WTC11 (cell line): Measurements from ENCODE around the gene MGAT4A. TPM values are rescaled to one million over a fixed set of nuclear protein-coding genes. Genes with fewer than 3 reads are reported as not detected.

Source experiments
- ATAC-seq: fragments of 200-7000 bp; cut with Tn5 transposase; 2 replicates; pipeline ENCODE4 v1.10.0; 2021; ENCODE audit warnings: mild to moderate bottlenecking, moderate library complexity
- CTCF ChIA-PET: fragments of 300-600 bp; sonication (Branson Sonifier 250); formaldehyde crosslinking; loops from one replicate; lab custom pipeline; 2021; ENCODE audit warnings: antibody characterized with exemption; lab: Charles Lee
- POLR2A ChIA-PET: fragments of 350-600 bp; sonication (Branson Sonifier 250); formaldehyde crosslinking; loops from one replicate; lab custom pipeline; 2021; ENCODE audit warnings: antibody characterized with exemption; lab: Charles Lee
- DNase-seq: peaks from one replicate; pipeline ENCODE4 v3.0.0; 2021; ENCODE audit warnings: low spot score
- H3K27ac Mint-ChIP-seq: 2 replicates; pipeline ENCODE4 v1.8.0; 2021; ENCODE audit warnings: mixed read lengths
- H3K27me3 Mint-ChIP-seq: 2 replicates; pipeline ENCODE4 v1.8.0; 2021; ENCODE audit warnings: low read depth, mild to moderate bottlenecking, moderate library complexity, mixed read lengths
- H3K36me3 Mint-ChIP-seq: 2 replicates; pipeline ENCODE4 v1.8.0; 2021; ENCODE audit warnings: mixed read lengths
- H3K4me1 Mint-ChIP-seq: 2 replicates; pipeline ENCODE4 v1.8.0; 2022; ENCODE audit warnings: mixed read lengths
- H3K4me3 Mint-ChIP-seq: 2 replicates; pipeline ENCODE4 v1.8.0; 2021; ENCODE audit warnings: mild to moderate bottlenecking, moderate library complexity, mixed read lengths
- H3K9me3 Mint-ChIP-seq: 2 replicates; pipeline ENCODE4 v1.8.0; 2021; ENCODE audit warnings: mixed read lengths
- CREB1 ChIP-seq: sonication (generic); formaldehyde crosslinking; IDR thresholded peaks from 2 replicates; pipeline ENCODE4 v1.8.0; 2023; ENCODE audit warnings: mild to moderate bottlenecking, missing genetic modification reagents
- ESRRA ChIP-seq: sonication (generic); formaldehyde crosslinking; IDR thresholded peaks from 2 replicates; pipeline ENCODE4 v1.8.1; 2022; ENCODE audit warnings: mild to moderate bottlenecking, missing genetic modification reagents, borderline replicate concordance
- JAZF1 ChIP-seq: fragments of 250-450 bp; sonication (Bioruptor Pico); IDR thresholded peaks from 2 replicates; pipeline ENCODE4 v1.9.0; 2021; ENCODE audit warnings: moderate library complexity, mild to moderate bottlenecking, inconsistent platforms
- KAT7 ChIP-seq: sonication (generic); formaldehyde crosslinking; IDR thresholded peaks from 2 replicates; pipeline ENCODE4 v1.8.1; 2023; ENCODE audit warnings: missing genetic modification reagents, mild to moderate bottlenecking, borderline replicate concordance
- NFE2L1 ChIP-seq: sonication (generic); formaldehyde crosslinking; IDR thresholded peaks from 2 replicates; pipeline ENCODE4 v1.8.1; 2023; ENCODE audit warnings: missing genetic modification reagents
- NR1H2 ChIP-seq: sonication (generic); formaldehyde crosslinking; IDR thresholded peaks from 2 replicates; pipeline ENCODE4 v1.9.0; 2021; ENCODE audit warnings: mild to moderate bottlenecking, moderate library complexity, missing genetic modification reagents
- SMAD3 ChIP-seq: sonication (generic); formaldehyde crosslinking; IDR thresholded peaks from 2 replicates; pipeline ENCODE4 v1.8.0; 2022; ENCODE audit warnings: missing genetic modification reagents, mild to moderate bottlenecking, borderline replicate concordance
- TEAD4 ChIP-seq: sonication (generic); formaldehyde crosslinking; IDR thresholded peaks from 2 replicates; pipeline ENCODE4 v1.8.0; 2022; ENCODE audit warnings: mild to moderate bottlenecking, missing genetic modification reagents
- ZNF138 ChIP-seq: sonication (generic); formaldehyde crosslinking; conservative IDR thresholded peaks from 2 replicates; pipeline ENCODE4 v1.8.1; 2022; ENCODE audit warnings: mild to moderate bottlenecking, moderate library complexity, missing genetic modification reagents
- ZNF232 ChIP-seq: sonication (generic); formaldehyde crosslinking; IDR thresholded peaks from 2 replicates; pipeline ENCODE4 v1.8.0; 2022; ENCODE audit warnings: mild to moderate bottlenecking, missing genetic modification reagents
- ZNF416 ChIP-seq: fragments of 250-450 bp; sonication (Bioruptor Pico); IDR thresholded peaks from 2 replicates; pipeline ENCODE4 v1.9.0; 2021; ENCODE audit warnings: mild to moderate bottlenecking, inconsistent platforms
- total RNA-seq: library from RNA; stranded (reverse); gene quantifications from 3 replicates; pipeline ENCODE4 v1.2.3, GENCODE V29; 2021
- TF ChIP-seq, protein P1 (sequence below): sonication (generic); formaldehyde crosslinking; IDR thresholded peaks from 2 replicates; pipeline ENCODE4 v1.8.0; 2022; ENCODE audit warnings: mild to moderate bottlenecking, missing genetic modification reagents
- TF ChIP-seq, protein P2 (sequence below): sonication (generic); formaldehyde crosslinking; IDR thresholded peaks from 2 replicates; pipeline ENCODE4 v1.8.1; 2023; ENCODE audit warnings: mild to moderate bottlenecking, missing genetic modification reagents
- TF ChIP-seq, protein P3 (sequence below): sonication (generic); formaldehyde crosslinking; IDR thresholded peaks from 2 replicates; pipeline ENCODE4 v1.8.1; 2022; ENCODE audit warnings: mild to moderate bottlenecking, moderate library complexity, missing genetic modification reagents
- TF ChIP-seq, protein P4 (sequence below): fragments of 250-450 bp; sonication (Bioruptor Pico); IDR thresholded peaks from 2 replicates; pipeline ENCODE4 v1.9.0; 2021; ENCODE audit warnings: mild to moderate bottlenecking, borderline replicate concordance
- TF ChIP-seq, protein P5 (sequence below): fragments of 250-450 bp; sonication (Bioruptor Pico); IDR thresholded peaks from 2 replicates; pipeline ENCODE4 v1.8.0; 2021; ENCODE audit warnings: mild to moderate bottlenecking
- TF ChIP-seq, protein P6 (sequence below): sonication (generic); formaldehyde crosslinking; IDR thresholded peaks from 2 replicates; pipeline ENCODE4 v1.8.1; 2022; ENCODE audit warnings: low read depth, mild to moderate bottlenecking, moderate library complexity, missing genetic modification reagents, borderline replicate concordance
- TF ChIP-seq, protein P7 (sequence below): fragments of 250-450 bp; sonication (Bioruptor Pico); IDR thresholded peaks from 2 replicates; pipeline ENCODE4 v1.9.0; 2021; ENCODE audit warnings: mild to moderate bottlenecking
- TF ChIP-seq, protein P8 (sequence below): fragments of 250-450 bp; sonication (Bioruptor Pico); conservative IDR thresholded peaks from 2 replicates; pipeline ENCODE4 v1.9.0; 2021; ENCODE audit warnings: mild to moderate bottlenecking

The MGAT4A gene
- total RNA-seq, 1 experiment from 2014 or later: 6.7 TPM

DNA sequence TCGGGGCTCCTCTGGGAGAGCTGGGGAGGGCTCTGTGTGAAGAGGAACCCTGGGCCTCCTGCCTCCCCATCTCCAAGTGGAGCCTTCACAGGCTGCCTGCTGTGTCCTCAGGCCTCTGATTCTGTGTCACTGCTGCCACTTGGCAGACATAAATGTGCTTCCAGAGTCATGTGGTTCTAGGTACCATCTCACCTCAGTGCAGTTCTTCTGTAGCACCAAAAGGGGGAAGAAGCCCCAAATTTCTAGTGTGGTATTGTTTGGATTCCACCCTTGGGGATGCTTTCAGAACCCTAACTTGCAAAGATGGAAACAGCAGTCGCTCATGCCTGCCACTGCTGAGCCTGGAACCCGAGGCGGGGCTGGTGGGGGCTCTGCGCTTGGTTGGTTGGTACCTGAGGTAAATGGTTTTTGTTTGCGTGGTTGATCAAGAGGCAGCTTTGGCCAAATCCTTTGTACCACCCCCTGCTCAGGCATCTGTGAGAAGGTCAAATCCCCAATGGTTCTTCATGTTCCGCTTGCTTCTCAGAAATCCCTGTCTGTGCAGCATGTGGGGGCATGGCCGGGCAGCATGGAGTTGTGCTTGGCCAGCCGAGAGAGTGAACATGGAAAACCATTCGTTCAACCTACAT, 150.2 kb downstream of the MGAT4A start:
- no peak overlapping the region for H3K27ac Mint-ChIP-seq
- ATAC-seq: no peak; the same call in none of the 2 replicates

More for the DNA sequence above, 150.2 kb downstream of the MGAT4A start:
- POLR2A ChIA-PET: no interaction called here
- no peak for DNase-seq
- Mint-ChIP-seq H3K9me3 (no peaks in the 10 kb centered on the region), H3K4me1 (no peaks in the 10 kb centered on the region), H3K4me3 (no peak overlapping the region), H3K36me3 (peaks cover 15% of the 10 kb centered on the region; the same call in 1 of the 2 replicates), H3K27me3 (no peaks in the 10 kb centered on the region)
- TF ChIP-seq, protein P1, sequence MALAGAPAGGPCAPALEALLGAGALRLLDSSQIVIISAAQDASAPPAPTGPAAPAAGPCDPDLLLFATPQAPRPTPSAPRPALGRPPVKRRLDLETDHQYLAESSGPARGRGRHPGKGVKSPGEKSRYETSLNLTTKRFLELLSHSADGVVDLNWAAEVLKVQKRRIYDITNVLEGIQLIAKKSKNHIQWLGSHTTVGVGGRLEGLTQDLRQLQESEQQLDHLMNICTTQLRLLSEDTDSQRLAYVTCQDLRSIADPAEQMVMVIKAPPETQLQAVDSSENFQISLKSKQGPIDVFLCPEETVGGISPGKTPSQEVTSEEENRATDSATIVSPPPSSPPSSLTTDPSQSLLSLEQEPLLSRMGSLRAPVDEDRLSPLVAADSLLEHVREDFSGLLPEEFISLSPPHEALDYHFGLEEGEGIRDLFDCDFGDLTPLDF (CRISPR knock-in tag): no peak
- TF ChIP-seq, protein P2, sequence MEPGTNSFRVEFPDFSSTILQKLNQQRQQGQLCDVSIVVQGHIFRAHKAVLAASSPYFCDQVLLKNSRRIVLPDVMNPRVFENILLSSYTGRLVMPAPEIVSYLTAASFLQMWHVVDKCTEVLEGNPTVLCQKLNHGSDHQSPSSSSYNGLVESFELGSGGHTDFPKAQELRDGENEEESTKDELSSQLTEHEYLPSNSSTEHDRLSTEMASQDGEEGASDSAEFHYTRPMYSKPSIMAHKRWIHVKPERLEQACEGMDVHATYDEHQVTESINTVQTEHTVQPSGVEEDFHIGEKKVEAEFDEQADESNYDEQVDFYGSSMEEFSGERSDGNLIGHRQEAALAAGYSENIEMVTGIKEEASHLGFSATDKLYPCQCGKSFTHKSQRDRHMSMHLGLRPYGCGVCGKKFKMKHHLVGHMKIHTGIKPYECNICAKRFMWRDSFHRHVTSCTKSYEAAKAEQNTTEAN (CRISPR knock-in tag): no peak
- no peak for TF ChIP-seq ZNF416 (CRISPR knock-in tag)
- TF ChIP-seq JAZF1: no peak
- TF ChIP-seq ESRRA (CRISPR knock-in tag): no peak
- TF ChIP-seq ZNF138 (CRISPR knock-in tag): no peak
- TF ChIP-seq CREB1: no peak
- TF ChIP-seq ZNF232 (CRISPR knock-in tag): no peak
- TF ChIP-seq, protein P3, sequence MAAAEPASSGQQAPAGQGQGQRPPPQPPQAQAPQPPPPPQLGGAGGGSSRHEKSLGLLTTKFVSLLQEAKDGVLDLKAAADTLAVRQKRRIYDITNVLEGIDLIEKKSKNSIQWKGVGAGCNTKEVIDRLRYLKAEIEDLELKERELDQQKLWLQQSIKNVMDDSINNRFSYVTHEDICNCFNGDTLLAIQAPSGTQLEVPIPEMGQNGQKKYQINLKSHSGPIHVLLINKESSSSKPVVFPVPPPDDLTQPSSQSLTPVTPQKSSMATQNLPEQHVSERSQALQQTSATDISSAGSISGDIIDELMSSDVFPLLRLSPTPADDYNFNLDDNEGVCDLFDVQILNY (CRISPR knock-in tag): no peak
- TF ChIP-seq, protein P4, sequence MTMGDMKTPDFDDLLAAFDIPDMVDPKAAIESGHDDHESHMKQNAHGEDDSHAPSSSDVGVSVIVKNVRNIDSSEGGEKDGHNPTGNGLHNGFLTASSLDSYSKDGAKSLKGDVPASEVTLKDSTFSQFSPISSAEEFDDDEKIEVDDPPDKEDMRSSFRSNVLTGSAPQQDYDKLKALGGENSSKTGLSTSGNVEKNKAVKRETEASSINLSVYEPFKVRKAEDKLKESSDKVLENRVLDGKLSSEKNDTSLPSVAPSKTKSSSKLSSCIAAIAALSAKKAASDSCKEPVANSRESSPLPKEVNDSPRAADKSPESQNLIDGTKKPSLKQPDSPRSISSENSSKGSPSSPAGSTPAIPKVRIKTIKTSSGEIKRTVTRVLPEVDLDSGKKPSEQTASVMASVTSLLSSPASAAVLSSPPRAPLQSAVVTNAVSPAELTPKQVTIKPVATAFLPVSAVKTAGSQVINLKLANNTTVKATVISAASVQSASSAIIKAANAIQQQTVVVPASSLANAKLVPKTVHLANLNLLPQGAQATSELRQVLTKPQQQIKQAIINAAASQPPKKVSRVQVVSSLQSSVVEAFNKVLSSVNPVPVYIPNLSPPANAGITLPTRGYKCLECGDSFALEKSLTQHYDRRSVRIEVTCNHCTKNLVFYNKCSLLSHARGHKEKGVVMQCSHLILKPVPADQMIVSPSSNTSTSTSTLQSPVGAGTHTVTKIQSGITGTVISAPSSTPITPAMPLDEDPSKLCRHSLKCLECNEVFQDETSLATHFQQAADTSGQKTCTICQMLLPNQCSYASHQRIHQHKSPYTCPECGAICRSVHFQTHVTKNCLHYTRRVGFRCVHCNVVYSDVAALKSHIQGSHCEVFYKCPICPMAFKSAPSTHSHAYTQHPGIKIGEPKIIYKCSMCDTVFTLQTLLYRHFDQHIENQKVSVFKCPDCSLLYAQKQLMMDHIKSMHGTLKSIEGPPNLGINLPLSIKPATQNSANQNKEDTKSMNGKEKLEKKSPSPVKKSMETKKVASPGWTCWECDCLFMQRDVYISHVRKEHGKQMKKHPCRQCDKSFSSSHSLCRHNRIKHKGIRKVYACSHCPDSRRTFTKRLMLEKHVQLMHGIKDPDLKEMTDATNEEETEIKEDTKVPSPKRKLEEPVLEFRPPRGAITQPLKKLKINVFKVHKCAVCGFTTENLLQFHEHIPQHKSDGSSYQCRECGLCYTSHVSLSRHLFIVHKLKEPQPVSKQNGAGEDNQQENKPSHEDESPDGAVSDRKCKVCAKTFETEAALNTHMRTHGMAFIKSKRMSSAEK (CRISPR knock-in tag): no peak
- TF ChIP-seq, protein P5, sequence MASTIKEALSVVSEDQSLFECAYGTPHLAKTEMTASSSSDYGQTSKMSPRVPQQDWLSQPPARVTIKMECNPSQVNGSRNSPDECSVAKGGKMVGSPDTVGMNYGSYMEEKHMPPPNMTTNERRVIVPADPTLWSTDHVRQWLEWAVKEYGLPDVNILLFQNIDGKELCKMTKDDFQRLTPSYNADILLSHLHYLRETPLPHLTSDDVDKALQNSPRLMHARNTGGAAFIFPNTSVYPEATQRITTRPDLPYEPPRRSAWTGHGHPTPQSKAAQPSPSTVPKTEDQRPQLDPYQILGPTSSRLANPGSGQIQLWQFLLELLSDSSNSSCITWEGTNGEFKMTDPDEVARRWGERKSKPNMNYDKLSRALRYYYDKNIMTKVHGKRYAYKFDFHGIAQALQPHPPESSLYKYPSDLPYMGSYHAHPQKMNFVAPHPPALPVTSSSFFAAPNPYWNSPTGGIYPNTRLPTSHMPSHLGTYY: no peak
- TF ChIP-seq TEAD4: no peak
- TF ChIP-seq, protein P6, sequence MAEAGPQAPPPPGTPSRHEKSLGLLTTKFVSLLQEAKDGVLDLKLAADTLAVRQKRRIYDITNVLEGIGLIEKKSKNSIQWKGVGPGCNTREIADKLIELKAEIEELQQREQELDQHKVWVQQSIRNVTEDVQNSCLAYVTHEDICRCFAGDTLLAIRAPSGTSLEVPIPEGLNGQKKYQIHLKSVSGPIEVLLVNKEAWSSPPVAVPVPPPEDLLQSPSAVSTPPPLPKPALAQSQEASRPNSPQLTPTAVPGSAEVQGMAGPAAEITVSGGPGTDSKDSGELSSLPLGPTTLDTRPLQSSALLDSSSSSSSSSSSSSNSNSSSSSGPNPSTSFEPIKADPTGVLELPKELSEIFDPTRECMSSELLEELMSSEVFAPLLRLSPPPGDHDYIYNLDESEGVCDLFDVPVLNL (CRISPR knock-in tag): no peak
- TF ChIP-seq NR1H2 (CRISPR knock-in tag): no peak
- TF ChIP-seq, protein P7, sequence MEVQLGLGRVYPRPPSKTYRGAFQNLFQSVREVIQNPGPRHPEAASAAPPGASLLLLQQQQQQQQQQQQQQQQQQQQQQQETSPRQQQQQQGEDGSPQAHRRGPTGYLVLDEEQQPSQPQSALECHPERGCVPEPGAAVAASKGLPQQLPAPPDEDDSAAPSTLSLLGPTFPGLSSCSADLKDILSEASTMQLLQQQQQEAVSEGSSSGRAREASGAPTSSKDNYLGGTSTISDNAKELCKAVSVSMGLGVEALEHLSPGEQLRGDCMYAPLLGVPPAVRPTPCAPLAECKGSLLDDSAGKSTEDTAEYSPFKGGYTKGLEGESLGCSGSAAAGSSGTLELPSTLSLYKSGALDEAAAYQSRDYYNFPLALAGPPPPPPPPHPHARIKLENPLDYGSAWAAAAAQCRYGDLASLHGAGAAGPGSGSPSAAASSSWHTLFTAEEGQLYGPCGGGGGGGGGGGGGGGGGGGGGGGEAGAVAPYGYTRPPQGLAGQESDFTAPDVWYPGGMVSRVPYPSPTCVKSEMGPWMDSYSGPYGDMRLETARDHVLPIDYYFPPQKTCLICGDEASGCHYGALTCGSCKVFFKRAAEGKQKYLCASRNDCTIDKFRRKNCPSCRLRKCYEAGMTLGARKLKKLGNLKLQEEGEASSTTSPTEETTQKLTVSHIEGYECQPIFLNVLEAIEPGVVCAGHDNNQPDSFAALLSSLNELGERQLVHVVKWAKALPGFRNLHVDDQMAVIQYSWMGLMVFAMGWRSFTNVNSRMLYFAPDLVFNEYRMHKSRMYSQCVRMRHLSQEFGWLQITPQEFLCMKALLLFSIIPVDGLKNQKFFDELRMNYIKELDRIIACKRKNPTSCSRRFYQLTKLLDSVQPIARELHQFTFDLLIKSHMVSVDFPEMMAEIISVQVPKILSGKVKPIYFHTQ: no peak
- TF ChIP-seq SMAD3 (CRISPR knock-in tag): no peak
- TF ChIP-seq, protein P8, sequence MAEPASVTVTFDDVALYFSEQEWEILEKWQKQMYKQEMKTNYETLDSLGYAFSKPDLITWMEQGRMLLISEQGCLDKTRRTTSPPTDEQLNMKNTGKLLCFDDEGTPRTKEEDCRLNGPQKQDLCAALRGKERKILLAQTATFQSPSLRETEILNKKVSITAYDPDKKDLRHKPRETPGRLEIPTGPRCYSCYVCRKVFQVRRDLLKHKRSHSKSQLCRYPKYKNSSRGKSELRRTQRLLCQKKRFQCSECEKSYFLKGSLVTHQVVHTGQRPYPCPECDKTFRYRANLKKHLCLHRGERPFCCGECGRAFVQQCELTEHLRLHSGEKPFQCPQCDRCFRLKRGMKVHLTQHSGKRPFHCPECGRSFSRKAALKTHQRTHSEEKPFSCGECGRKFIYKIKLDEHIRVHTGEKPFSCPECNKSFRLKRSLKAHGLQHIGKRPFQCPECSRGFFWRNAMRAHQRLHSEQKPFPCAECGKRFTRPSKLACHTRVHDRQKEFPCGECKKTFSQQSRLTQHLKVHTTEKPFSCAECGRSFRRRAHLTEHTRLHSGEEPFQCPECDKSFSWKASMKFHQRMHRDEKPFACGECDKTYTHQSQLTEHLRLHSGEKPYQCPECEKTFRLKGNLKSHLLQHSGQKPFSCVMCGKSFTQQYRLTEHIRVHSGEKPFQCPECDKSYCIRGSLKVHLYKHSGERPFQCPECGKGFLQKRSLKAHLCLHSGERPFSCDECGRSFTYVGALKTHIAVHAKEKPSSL (CRISPR knock-in tag): no peak
- no peak for TF ChIP-seq KAT7 (CRISPR knock-in tag)
- TF ChIP-seq NFE2L1: no peak
- CTCF ChIA-PET: no interaction called here
